GF-D8 (cell line): ENCODE data around the gene BRINP2.

Experiments
- DNase-seq: peaks from one replicate; lab custom pipeline; 2025; lab: John Stamatoyannopoulos, UW

BRINP2 gene

GRCh38 chr1:177170756-177171535, at the start of gene BRINP2:
Gene BRINP2, plus strand, starts transcription at chr1:177170958. Its CDS starts 58,919 bp downstream, at chr1:177229877.
- DNase-seq = no peak

GRCh38 chr1:177122461-177123251, 48.1 kb upstream of the BRINP2 start:
- no peak for DNase-seq

- DNase-seq = no peak
These were observed 46.0 kb upstream of the BRINP2 start for GRCh38 chr1:177124577-177125278.

GRCh38 chr1:177126267-177126666, 44.5 kb upstream of the BRINP2 start:
- DNase-seq = no peak

- DNase-seq = no peak
These were observed 42.0 kb upstream of the BRINP2 start for GRCh38 chr1:177128665-177129281.

GRCh38 chr1:177130451-177130945, 40.3 kb upstream of the BRINP2 start:
- no peak for DNase-seq

GRCh38 chr1:177131723-177132122, 39.0 kb upstream of the BRINP2 start:
- no peak for DNase-seq

- DNase-seq = no peak
These were observed 38.6 kb upstream of the BRINP2 start for GRCh38 chr1:177132141-177132540.

- no peak for DNase-seq
These were observed 36.7 kb upstream of the BRINP2 start for GRCh38 chr1:177133977-177134538.

GRCh38 chr1:177135250-177135649, 35.5 kb upstream of the BRINP2 start:
- no peak for DNase-seq

- no peak for DNase-seq
These were observed 32.9 kb upstream of the BRINP2 start for GRCh38 chr1:177137814-177138213.

- DNase-seq = no peak
These were observed 32.4 kb upstream of the BRINP2 start for GRCh38 chr1:177138347-177138746.

- no peak for DNase-seq
These were observed 28.7 kb upstream of the BRINP2 start for GRCh38 chr1:177142010-177142409.

GRCh38 chr1:177142791-177143271, 27.9 kb upstream of the BRINP2 start:
- DNase-seq = no peak

GRCh38 chr1:177145106-177146070, 25.4 kb upstream of the BRINP2 start:
- DNase-seq = no peak

GRCh38 chr1:177146499-177146898, 24.3 kb upstream of the BRINP2 start:
- no peak for DNase-seq

GRCh38 chr1:177162243-177162642, 8.5 kb upstream of the BRINP2 start:
- DNase-seq = no peak

GRCh38 chr1:177163844-177164379, 6.8 kb upstream of the BRINP2 start:
- no peak for DNase-seq

- no peak for DNase-seq
These were observed 6.2 kb upstream of the BRINP2 start, which contains the start of gene ASTN1 for GRCh38 chr1:177164380-177165068. Gene ASTN1, minus strand, starts transcription at chr1:177164712. Its CDS starts 36 bp downstream, at chr1:177164676.
